ENCODE results near the gene SRPX2.

The SRPX2 gene

GRCh38 chrX:100645106-100645505 lies 1.1 kb downstream of the SRPX2 start:
- no peak overlapping the region for H3K9ac ChIP-seq
- no peak overlapping the region for H3K27ac ChIP-seq
- H3K4me1 ChIP-seq (ENCODE audit: low read depth, poor library complexity, severe bottlenecking), result no peaks in the 10 kb centered on the region
- H3K79me2 ChIP-seq (ENCODE audit: insufficient read depth, low read depth), result no peaks in the 10 kb centered on the region
- TF ChIP-seq CTCF (conservative IDR thresholded peaks at IDR 0.05; ENCODE audit: low read depth, low read length), result no peak
- no peak overlapping the region for H3K4me2 ChIP-seq
- H4K20me1 ChIP-seq (ENCODE audit: insufficient read depth), result no peaks in the 10 kb centered on the region
- no peaks in the 10 kb centered on the region for H3K27me3 ChIP-seq (ENCODE audit: insufficient read depth, low read depth)
- no peak overlapping the region for H3K4me3 ChIP-seq (IDR thresholded peaks at IDR 0.05; ENCODE audit: insufficient read depth, low read depth, low read length)
- H3K36me3 ChIP-seq (ENCODE audit: insufficient read depth), result no peaks in the 10 kb centered on the region
- H2AFZ ChIP-seq (ENCODE audit: low read depth), result no peak overlapping the region

- Histone ChIP-seq H2AFZ (ENCODE audit: low read depth) (no peak overlapping the region), H3K4me3 (IDR thresholded peaks at IDR 0.05; ENCODE audit: insufficient read depth, low read depth, low read length) (no peak overlapping the region), H3K79me2 (ENCODE audit: insufficient read depth, low read depth) (no peaks in the 10 kb centered on the region), H3K36me3 (ENCODE audit: insufficient read depth) (no peaks in the 10 kb centered on the region), H4K20me1 (ENCODE audit: insufficient read depth) (no peaks in the 10 kb centered on the region), H3K9ac (no peak overlapping the region), H3K4me1 (ENCODE audit: low read depth, poor library complexity, severe bottlenecking) (no peaks in the 10 kb centered on the region), H3K27ac (no peak overlapping the region), H3K27me3 (ENCODE audit: insufficient read depth, low read depth) (no peaks in the 10 kb centered on the region), H3K4me2 (no peak overlapping the region)
- TF ChIP-seq CTCF (conservative IDR thresholded peaks at IDR 0.05; ENCODE audit: low read depth, low read length), result no peak
Measured at GRCh38 chrX:100647095-100647494, 3.1 kb downstream of the SRPX2 start.

- Histone ChIP-seq H3K27ac (no peak overlapping the region), H3K27me3 (ENCODE audit: insufficient read depth, low read depth) (no peaks in the 10 kb centered on the region)
Measured at GRCh38 chrX:100647739-100648138, 3.7 kb downstream of the SRPX2 start.

GRCh38 chrX:100648458-100649417 lies 4.7 kb downstream of the SRPX2 start:
- TF ChIP-seq CTCF (conservative IDR thresholded peaks at IDR 0.05; ENCODE audit: low read depth, low read length), result no peak
- Histone ChIP-seq H3K36me3 (ENCODE audit: insufficient read depth) (no peaks in the 10 kb centered on the region), H3K4me3 (IDR thresholded peaks at IDR 0.05; ENCODE audit: insufficient read depth, low read depth, low read length) (no peak overlapping the region), H3K27me3 (ENCODE audit: insufficient read depth, low read depth) (no peaks in the 10 kb centered on the region), H3K9ac (no peak overlapping the region), H3K4me2 (no peak overlapping the region), H2AFZ (ENCODE audit: low read depth) (no peak overlapping the region), H4K20me1 (ENCODE audit: insufficient read depth) (no peaks in the 10 kb centered on the region), H3K4me1 (ENCODE audit: low read depth, poor library complexity, severe bottlenecking) (no peaks in the 10 kb centered on the region), H3K79me2 (ENCODE audit: insufficient read depth, low read depth) (no peaks in the 10 kb centered on the region), H3K27ac (no peak overlapping the region)

More at GRCh38 chrX:100647739-100648138, 3.7 kb downstream of the SRPX2 start:
- H3K4me1 ChIP-seq (ENCODE audit: low read depth, poor library complexity, severe bottlenecking), result no peaks in the 10 kb centered on the region
- H3K36me3 ChIP-seq (ENCODE audit: insufficient read depth), result no peaks in the 10 kb centered on the region
- no peaks in the 10 kb centered on the region for H4K20me1 ChIP-seq (ENCODE audit: insufficient read depth)
- no peaks in the 10 kb centered on the region for H3K79me2 ChIP-seq (ENCODE audit: insufficient read depth, low read depth)
- no peak for TF ChIP-seq CTCF (conservative IDR thresholded peaks at IDR 0.05; ENCODE audit: low read depth, low read length)
- H3K4me2 ChIP-seq, result no peak overlapping the region
- no peak overlapping the region for H3K9ac ChIP-seq
- H2AFZ ChIP-seq (ENCODE audit: low read depth), result no peak overlapping the region
- H3K4me3 ChIP-seq (IDR thresholded peaks at IDR 0.05; ENCODE audit: insufficient read depth, low read depth, low read length), result no peak overlapping the region

Data from KMS-11 (cell line).